CD4-positive, alpha-beta T cell (primary cell): ENCODE data around the gene SUPT7L. TPM values are rescaled to one million over a fixed set of nuclear protein-coding genes. Genes with fewer than 3 reads are reported as not detected.

Experiments used
- ATAC-seq: fragments of 200-7000 bp; cut with Tn5 transposase; one replicate; pipeline ENCODE4 v1.10.0; 2022; ENCODE audit warnings: mild to moderate bottlenecking; ENCODE audit not compliant: poor library complexity
- CTCF ChIA-PET: fragments of 350-600 bp; sonication (Branson Sonifier 250); formaldehyde crosslinking; loops from one replicate; lab custom pipeline; 2021; ENCODE audit warnings: antibody characterized with exemption, inconsistent platforms; lab: Charles Lee
- POLR2A ChIA-PET: fragments of 350-600 bp; sonication (Branson Sonifier 250); formaldehyde crosslinking; loops from one replicate; lab custom pipeline; 2021; ENCODE audit warnings: antibody characterized with exemption, inconsistent platforms; lab: Charles Lee
- DNase-seq, 14 experiments: peaks; one replicate each; pipeline ENCODE4 v3.0.0-alpha.2; 2013 to 2020; ENCODE audit warnings: mixed read lengths in 2 of 14
- H3K27ac ChIP-seq, 2 donors: one replicate each; pipeline versions ENCODE4 v1.5.1 to v1.7.0; 2013; ENCODE audit warnings: low read length in 2 of 2, low read depth in 1 of 2, mild to moderate bottlenecking in 1 of 2
- H3K27me3 ChIP-seq, 2 experiments: 1 replicate in 1 of 2; 2 replicates in 1 of 2; pipeline versions ENCODE4 v1.6.1 to v1.7.0; 2013; ENCODE audit warnings: low read length in 2 of 2, control low read depth in 1 of 2, mild to moderate bottlenecking in 1 of 2, moderate library complexity in 1 of 2; ENCODE audit not compliant: insufficient read depth in 2 of 2, control insufficient read depth in 1 of 2
- H3K36me3 ChIP-seq: one replicate; pipeline ENCODE4 v1.6.1; 2013; ENCODE audit warnings: low read length, control low read depth; ENCODE audit not compliant: insufficient read depth
- H3K4me1 ChIP-seq: one replicate; pipeline ENCODE4 v1.6.1; 2013; ENCODE audit warnings: low read length, control low read depth; ENCODE audit not compliant: insufficient read depth
- H3K4me3 ChIP-seq: one replicate; pipeline ENCODE4 v1.5.1; 2013; ENCODE audit warnings: mild to moderate bottlenecking, low read length, moderate library complexity
- H3K9me3 ChIP-seq, 2 experiments: 1 replicate in 1 of 2; 2 replicates in 1 of 2; pipeline versions ENCODE4 v1.6.1 to v1.7.0; 2013; ENCODE audit warnings: low read length in 2 of 2, mild to moderate bottlenecking in 2 of 2, control low read depth in 1 of 2, moderate library complexity in 1 of 2; ENCODE audit not compliant: control insufficient read depth in 1 of 2, insufficient read depth in 1 of 2
- H3K27ac Mint-ChIP-seq: one replicate; pipeline ENCODE4 v1.8.0; 2020; ENCODE audit warnings: mixed read lengths
- H3K27me3 Mint-ChIP-seq: one replicate; pipeline ENCODE4 v1.8.0; 2021; ENCODE audit warnings: mixed read lengths
- H3K36me3 Mint-ChIP-seq: one replicate; pipeline ENCODE4 v1.8.0; 2021; ENCODE audit warnings: low read depth, mixed read lengths
- H3K4me1 Mint-ChIP-seq: one replicate; pipeline ENCODE4 v1.8.0; 2021; ENCODE audit warnings: low read depth, mixed read lengths
- H3K4me3 Mint-ChIP-seq: one replicate; pipeline ENCODE4 v1.8.0; 2020; ENCODE audit warnings: mild to moderate bottlenecking, mixed read lengths
- H3K9me3 Mint-ChIP-seq: one replicate; pipeline ENCODE4 v1.8.0; 2020; ENCODE audit warnings: mixed read lengths
- CTCF ChIP-seq: fragments of 200-600 bp; IDR thresholded peaks from one replicate; pipeline ENCODE4 v1.8.0; 2022; ENCODE audit warnings: antibody characterized with exemption, mild to moderate bottlenecking
- intact Hi-C, 2 experiments: fragments of 100-400 bp; cut with DNase I in 1 of 2; cut with micrococcal nuclease in 1 of 2; formaldehyde crosslinking; loops; one replicate each; pipeline versions ENCODE4 v1.15.1 to v1.9.0; 2023 to 2025; cut with DNase I, micrococcal nuclease
- total RNA-seq, 174 experiments: library from RNA in 2 of 174; stranded (reverse) in 2 of 174; gene quantifications; one replicate each; pipeline ENCODE4 v1.2.3 and lab custom pipeline; 2021 to 2026

SUPT7L gene
- total RNA-seq, 2 experiments from 2014 or later = 48.5 to 52.2 TPM

- Mint-ChIP-seq H3K27ac (no peak overlapping the region), H3K4me1 (no peaks in the 10 kb centered on the region), H3K9me3 (no peaks in the 10 kb centered on the region), H3K27me3 (no peaks in the 10 kb centered on the region), H3K4me3 (no peak overlapping the region), H3K36me3 (peaks cover 49% of the 10 kb centered on the region)
- no peak overlapping the region for H3K27ac ChIP-seq
- CTCF ChIA-PET = interaction anchor here (1.4 kb wide), 1 partner anchor 9 kb away, joined by 3 read pairs; no protein-coding TSS in a partner anchor
- H3K4me3 ChIP-seq = no peak overlapping the region
- H3K27me3 ChIP-seq = no peaks in the 10 kb centered on the region
- peaks cover 39% of the 10 kb centered on the region for H3K36me3 ChIP-seq
- ATAC-seq = no peak
- no peak for DNase-seq
- no peak for TF ChIP-seq CTCF
- H3K9me3 ChIP-seq = no peaks in the 10 kb centered on the region
- intact Hi-C loops = loop anchor here in 1 of 2 experiments (5.0 to 10.0 kb wide), 5 partner anchors 43 to 260 kb away; partner anchors contain the start of genes KRTCAP3, PPM1G, ZNF512 and ZNF513
- POLR2A ChIA-PET = no interaction called here
- H3K4me1 ChIP-seq = peaks cover 15% of the 10 kb centered on the region
Measured at GRCh38 chr2:27624943-27625342, 38.5 kb downstream of the SUPT7L start.

- H3K36me3 Mint-ChIP-seq = peaks cover 65% of the 10 kb centered on the region
- POLR2A ChIA-PET = no interaction called here
- H3K9me3 Mint-ChIP-seq = no peaks in the 10 kb centered on the region
- H3K27me3 Mint-ChIP-seq = no peaks in the 10 kb centered on the region
- Histone ChIP-seq H3K4me3 (no peak overlapping the region), H3K36me3 (peaks cover 55% of the 10 kb centered on the region), H3K27me3 (no peaks in the 10 kb centered on the region), H3K9me3 (no peaks in the 10 kb centered on the region), H3K27ac (no peak overlapping the region), H3K4me1 (peaks cover under 1% of the 10 kb centered on the region)
- no peak for DNase-seq
- no peaks in the 10 kb centered on the region for H3K4me1 Mint-ChIP-seq
- peak overlapping the region; percentile 52 for H3K27ac Mint-ChIP-seq
- no peak for TF ChIP-seq CTCF
- intact Hi-C loops = loop anchor here in 1 of 2 experiments (10.0 kb wide), 2 partner anchors 218 to 258 kb away; partner anchors contain the start of gene PPM1G
- H3K4me3 Mint-ChIP-seq = no peak overlapping the region
- CTCF ChIA-PET = interaction anchor here (2.0 kb wide), 1 partner anchor 12 kb away, joined by 6 read pairs; no protein-coding TSS in a partner anchor
- ATAC-seq = no peak
Measured at GRCh38 chr2:27622921-27623384, 40.5 kb downstream of the SUPT7L start.

GRCh38 chr2:27621524-27621923 is 41.9 kb downstream of the SUPT7L start:
- ChIA-PET POLR2A (interaction anchor here (0.7 kb wide), 1 partner anchor 42 kb away, joined by 3 read pairs; the partner anchor contains the start of gene SUPT7L), CTCF (interaction anchor here (2.0 kb wide), 1 partner anchor 11 kb away, joined by 6 read pairs; no protein-coding TSS in a partner anchor)

More at GRCh38 chr2:27621524-27621923, 41.9 kb downstream of the SUPT7L start:
- ATAC-seq (no peak), DNase-seq (no peak)
- Histone ChIP-seq H3K4me3 (no peak overlapping the region), H3K36me3 (peaks cover 70% of the 10 kb centered on the region), H3K27me3 (no peaks in the 10 kb centered on the region), H3K4me1 (no peaks in the 10 kb centered on the region), H3K9me3 (no peaks in the 10 kb centered on the region), H3K27ac (no peak overlapping the region)
- Mint-ChIP-seq H3K9me3 (no peaks in the 10 kb centered on the region), H3K36me3 (peaks cover 79% of the 10 kb centered on the region), H3K27me3 (no peaks in the 10 kb centered on the region), H3K4me1 (no peaks in the 10 kb centered on the region), H3K4me3 (no peak overlapping the region), H3K27ac (no peak overlapping the region)
- no peak for TF ChIP-seq CTCF
- intact Hi-C loops = loop anchor here in 1 of 2 experiments (10.0 kb wide), 2 partner anchors 217 to 257 kb away; partner anchors contain the start of gene PPM1G
